NCI-H526 treated with DMSO at 0.1 percent for 48 hours (cell line): Measurements from ENCODE around the gene CDKN2A.
A peak's percentile ranks its signal among the peaks of the same experiment; 100 is the strongest.

ENCODE experiments used
- DNase-seq: peaks from one replicate; lab custom pipeline; 2025; lab: John Stamatoyannopoulos, UW

The CDKN2A gene

DNA sequence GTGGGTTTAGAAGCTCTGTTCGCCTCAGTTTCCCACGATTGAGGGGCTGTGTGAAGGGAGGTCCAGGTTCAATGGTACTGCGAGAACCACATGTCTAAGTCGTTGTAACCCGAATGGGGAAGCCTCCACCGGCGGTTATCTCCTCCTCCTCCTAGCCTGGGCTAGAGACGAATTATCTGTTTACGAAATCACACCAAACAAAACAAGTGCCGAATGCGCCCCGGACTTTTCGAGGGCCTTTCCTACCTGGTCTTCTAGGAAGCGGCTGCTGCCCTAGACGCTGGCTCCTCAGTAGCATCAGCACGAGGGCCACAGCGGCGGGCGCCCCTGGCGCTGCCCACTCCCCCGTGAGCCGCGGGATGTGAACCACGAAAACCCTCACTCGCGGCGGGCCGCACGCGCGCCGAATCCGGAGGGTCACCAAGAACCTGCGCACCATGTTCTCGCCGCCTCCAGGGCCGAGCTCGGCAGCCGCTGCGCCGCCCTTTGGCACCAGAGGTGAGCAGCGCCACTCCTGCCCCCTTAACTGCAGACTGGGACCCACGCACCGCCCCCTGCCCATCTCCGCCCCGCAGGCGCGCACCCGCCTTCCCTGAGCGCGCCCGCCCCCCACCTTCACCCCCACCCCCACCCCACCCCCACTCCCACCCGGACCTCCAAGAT lies at the start of gene CDKN2A:
CDKN2A (minus strand) TSS at position 500 of the 663 bp plus-strand sequence.
- DNase-seq, result peak; percentile 90

DNA sequence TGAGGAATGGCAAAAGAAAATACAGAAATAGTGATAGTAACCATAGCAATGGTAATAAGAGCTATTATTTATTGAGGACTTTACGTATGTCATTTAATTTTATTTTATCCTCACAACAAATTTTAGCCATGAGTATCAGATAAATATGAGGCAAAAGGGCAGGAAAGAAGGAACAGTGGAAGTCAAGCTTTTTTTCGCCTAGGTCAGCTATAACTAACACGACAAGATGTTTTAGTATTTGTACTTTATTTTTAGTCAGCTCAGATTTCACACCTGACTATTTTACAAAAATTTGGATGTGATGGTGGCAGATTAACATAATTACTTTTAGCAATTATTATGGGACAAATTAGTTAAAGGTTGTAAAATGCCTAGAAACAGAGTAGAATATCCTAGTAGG lies 49.7 kb upstream of the CDKN2A start:
- no peak for DNase-seq

DNA sequence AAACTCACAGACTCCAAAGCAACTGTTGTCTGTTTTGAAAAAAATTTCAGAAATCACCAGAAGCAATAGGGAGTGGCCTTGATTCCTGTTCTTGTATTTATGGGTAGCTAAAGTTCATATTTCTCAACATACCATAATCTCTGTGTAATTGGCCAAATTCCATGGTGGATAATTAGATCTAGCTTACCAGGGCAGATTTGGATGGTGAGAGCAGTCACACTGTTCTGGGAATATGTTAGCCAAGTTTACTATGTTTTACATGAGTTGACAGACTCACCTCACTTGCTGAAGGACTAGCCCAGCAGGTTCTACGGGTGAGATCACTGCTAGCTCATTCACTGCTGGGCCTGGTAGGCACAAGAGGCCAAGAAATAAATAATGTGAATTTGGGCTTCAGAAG lies 47.6 kb upstream of the CDKN2A start:
- no peak for DNase-seq

GRCh38 chr9:22041344-22041743 lies 47.2 kb upstream of the CDKN2A start:
- DNase-seq, result no peak

DNA sequence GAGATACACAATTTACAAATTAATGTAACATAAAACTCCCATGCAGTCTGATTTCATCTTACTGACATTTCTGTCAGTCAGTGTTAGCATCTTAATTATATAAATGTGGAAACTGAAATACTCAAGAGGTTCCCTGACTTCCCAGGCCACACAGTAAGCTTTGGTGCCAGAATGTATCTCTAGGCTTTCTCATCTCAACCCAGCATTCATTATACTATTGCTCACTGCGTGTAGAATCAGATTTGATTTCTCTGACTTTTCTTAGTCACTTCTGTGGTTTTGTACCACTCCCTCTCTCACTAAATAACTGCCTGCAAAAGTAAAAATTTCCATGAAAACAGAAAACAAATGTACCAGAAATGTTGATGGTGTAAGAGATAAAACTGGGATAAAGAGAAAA lies 46.6 kb upstream of the CDKN2A start:
- DNase-seq, result no peak

- DNase-seq, result no peak
These were observed 45.1 kb upstream of the CDKN2A start for GRCh38 chr9:22039258-22039657.

DNA sequence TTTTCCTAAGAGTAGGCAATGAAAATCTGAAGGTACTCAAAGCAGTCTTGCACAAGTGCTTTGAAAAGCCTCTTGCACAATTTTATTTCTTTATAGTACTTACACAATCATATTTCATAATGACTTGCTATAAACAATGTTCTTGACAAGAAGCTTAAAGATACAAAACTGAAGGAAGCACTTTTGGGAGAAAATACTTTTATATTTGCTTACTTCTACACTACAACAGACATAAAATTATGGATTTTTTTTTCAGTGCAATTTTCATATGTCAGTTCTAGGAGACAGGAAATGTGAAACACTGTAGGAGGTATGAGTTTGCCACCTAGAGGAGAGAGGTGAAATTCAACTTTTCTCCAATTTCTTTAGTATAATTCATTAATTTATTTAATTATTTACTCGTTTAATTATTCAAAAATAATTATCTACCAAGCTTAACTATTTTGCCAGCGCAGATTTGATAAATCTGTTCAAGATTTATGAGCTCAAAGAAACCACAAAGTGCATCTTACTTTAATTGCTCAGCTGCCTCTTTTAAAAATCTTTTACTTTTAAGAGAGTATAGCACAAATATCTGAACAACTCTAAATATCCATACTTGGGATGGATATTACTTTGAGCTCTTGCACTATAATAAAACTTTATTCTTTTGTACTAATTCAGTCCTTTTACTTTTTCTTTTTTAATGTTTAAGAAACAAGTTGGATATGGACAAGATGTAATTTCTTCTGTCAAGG lies 43.9 kb upstream of the CDKN2A start:
- DNase-seq, result peak; percentile 26

DNA sequence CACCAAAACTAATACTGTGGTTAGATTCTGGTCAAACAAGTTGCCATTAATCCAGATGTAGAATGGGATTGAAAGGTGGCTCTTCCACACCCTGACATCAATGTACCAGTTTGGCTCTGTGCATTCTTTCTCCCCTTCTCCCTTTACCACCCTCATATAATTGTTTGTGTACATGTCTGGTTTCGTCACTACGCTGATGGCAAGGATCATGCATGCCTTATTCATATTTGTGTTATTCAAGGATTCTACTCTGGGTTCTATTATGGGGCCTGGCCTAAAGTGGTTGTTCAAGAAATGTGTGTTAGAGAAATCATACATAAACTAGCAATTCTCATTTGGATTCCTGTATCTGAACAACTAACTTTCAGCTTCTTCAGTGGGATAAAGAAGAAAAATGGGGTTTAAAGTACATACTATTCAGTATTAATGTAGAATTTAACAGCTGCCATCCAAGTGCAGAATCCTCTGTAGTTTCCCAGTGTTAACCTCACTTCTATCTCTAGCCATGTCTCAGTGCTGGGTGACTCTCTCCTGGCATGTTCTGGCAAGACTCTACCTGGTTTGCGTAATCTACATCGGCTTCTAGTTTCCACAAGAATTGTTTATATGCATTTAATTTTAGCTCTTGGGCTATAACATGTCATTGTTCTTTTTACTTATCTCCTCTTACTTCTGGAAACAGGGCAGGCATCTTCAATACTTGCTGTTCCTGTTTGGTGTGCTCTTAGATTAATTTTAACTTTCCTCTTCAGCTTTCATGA lies 42.9 kb upstream of the CDKN2A start:
- DNase-seq, result no peak

GRCh38 chr9:22035591-22036011 lies 41.4 kb upstream of the CDKN2A start:
- no peak for DNase-seq

DNA sequence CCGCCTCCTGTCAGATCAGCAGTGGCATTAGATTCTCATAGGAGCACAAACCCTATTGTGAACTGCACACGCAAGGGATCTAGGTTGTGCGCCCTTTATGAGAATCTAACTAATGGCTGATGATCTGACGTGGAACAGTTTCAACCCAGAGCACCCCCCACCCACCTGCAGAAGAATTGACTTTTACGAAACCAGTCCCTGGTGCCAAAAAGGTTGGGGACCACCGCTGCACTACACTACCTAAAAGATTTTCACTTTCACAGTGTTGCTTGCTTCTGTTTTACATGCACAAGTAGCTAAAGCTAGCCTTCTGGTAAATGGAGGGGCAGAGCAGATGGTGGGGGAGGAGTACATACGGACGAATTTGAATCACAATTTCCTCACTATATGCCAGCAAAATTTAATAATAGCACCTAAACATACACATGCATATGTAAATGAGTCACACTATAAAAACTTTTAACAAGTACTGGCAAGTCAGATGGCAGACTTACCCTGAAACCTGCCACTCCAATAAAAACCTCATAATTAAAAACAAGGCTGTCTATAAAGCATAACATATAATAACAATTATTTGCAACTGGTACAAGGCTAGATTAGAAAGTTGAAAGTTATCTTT lies 38.9 kb upstream of the CDKN2A start:
- DNase-seq, result no peak

DNA sequence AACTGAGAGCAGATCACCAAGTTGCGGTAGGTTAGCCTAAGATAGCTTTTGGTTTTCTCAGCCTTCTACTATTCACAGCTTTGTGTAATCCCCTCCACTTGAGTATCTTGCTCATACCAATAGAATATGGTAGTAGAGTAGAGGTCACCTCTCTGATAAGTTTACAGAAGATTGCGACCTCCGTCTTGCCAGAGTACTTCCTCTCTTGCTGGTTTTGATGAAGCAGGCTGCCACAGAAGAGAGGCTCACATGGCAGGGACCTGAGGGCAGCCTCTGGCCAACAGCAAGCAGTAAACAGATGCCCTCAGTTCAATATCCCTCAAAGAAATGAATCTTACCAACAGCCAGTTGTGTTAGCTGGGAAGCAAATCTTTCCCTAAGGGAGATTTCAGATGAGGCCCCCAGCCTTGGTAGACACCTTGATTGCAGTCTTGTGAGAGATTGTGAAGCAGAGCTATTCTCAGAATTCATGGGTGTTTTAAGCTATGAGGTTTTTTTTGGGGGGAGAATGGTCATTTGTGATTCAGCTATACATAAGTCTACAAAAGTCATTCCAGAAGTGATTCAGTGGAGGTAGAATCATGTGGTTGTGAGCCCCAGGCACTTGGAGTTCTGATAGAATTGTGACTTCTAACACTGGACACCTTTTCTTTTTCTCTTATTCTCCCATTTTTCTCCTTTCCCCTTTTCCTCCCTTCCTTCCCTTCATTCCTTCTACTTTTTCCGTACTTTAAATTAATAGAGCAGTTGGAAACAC lies 37.6 kb upstream of the CDKN2A start:
- DNase-seq, result no peak

- DNase-seq, result no peak
These were observed 36.0 kb upstream of the CDKN2A start for GRCh38 chr9:22030101-22030598.

- no peak for DNase-seq
These were observed 35.0 kb upstream of the CDKN2A start for GRCh38 chr9:22029231-22029630.

- no peak for DNase-seq
These were observed 34.2 kb upstream of the CDKN2A start for GRCh38 chr9:22028394-22028793.

- DNase-seq, result no peak
These were observed 32.5 kb upstream of the CDKN2A start for GRCh38 chr9:22026696-22027095.

DNA sequence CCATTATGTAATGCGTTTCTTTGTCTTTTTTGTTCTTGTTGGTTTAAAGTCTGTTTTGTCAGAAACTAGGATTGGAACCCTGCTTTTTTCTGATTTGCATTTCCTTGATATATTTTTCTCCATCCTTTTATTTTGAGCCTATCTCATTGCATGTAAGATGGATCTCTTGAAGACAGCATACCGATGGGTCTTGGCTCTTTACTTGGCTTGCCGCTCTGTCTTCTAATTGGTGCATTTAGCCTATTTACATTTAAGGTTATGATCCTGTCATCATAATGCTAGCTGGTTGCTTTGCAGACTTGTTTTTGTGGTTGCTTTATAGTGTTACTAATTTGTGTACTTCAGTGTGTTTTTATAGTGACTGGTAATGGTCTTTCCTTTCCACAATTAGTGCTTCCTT lies 28.2 kb upstream of the CDKN2A start:
- DNase-seq, result no peak

- DNase-seq, result no peak
These were observed 16.9 kb upstream of the CDKN2A start for GRCh38 chr9:22010866-22011625.

- DNase-seq, result no peak
These were observed 15.3 kb upstream of the CDKN2A start for GRCh38 chr9:22009506-22009867.

- DNase-seq, result peak; percentile 90
These were observed 14.7 kb upstream of the CDKN2A start, which contains the start of gene CDKN2B for GRCh38 chr9:22008717-22009505. TSS of gene CDKN2B (minus strand) at chr9:22009305. CDS start at chr9:22008953, 352 bp downstream.

DNA sequence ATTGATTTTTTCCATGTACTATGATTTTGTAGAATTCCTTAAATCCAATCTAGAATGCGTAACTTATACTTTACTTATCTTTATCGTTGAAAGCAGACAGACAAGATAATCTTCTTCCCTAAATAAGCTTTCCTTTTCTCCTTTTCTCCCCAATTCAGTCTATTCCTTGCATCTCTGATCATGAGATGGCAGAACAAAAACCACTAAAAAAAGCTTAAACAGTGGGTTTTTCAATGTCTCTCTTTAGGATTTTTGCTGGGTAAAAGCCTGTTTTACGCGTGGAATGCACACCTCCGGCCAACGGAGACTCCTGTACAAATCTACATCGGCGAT lies 14.2 kb upstream of the CDKN2A start:
- DNase-seq, result no peak
